Esophagus muscularis mucosa (tissue), 4 donors: Measurements from ENCODE around the gene LTBP3.

ENCODE experiments used
- CTCF ChIP-seq, 3 experiments: fragments of 200-600 bp in 2 of 3; fragments of 450-650 bp in 1 of 3; sonication (generic) in 2 of 3; IDR thresholded peaks; one replicate each; pipeline ENCODE4 v1.5.1; 2017 to 2019; ENCODE audit warnings: antibody characterized with exemption in 3 of 3, mild to moderate bottlenecking in 2 of 3, moderate library complexity in 1 of 3
- EP300 ChIP-seq: sonication (generic); formaldehyde crosslinking; IDR thresholded peaks from one replicate; pipeline ENCODE4 v1.6.1; 2017; ENCODE audit warnings: antibody characterized with exemption
- POLR2A ChIP-seq: fragments of 450-650 bp; IDR thresholded peaks from one replicate; pipeline ENCODE4 v1.6.1; 2017; ENCODE audit warnings: antibody characterized with exemption, moderate library complexity, mild to moderate bottlenecking, low read depth
- POLR2AphosphoS5 ChIP-seq, 2 donors: sonication (generic); formaldehyde crosslinking; IDR thresholded peaks; one replicate each; pipeline ENCODE4 v1.6.1; 2017; ENCODE audit warnings: antibody characterized with exemption in 2 of 2

GRCh38 chr11:65541093-65541982, 16.8 kb downstream of the LTBP3 start:
- TF ChIP-seq CTCF (IDR thresholded peaks at IDR 0.05), result no peak
- no peak for TF ChIP-seq POLR2AphosphoS5 (IDR thresholded peaks at IDR 0.05)
- TF ChIP-seq POLR2A, result no peak
- no peak for TF ChIP-seq EP300
